ENCODE data around the gene ARHGAP22. TPM values are rescaled to one million over a fixed set of nuclear protein-coding genes. Genes with fewer than 3 reads are reported as not detected.
"Not testable (repeated sequence)": the region's sequence is repeated elsewhere in the genome, so short reads cannot be mapped to it uniquely, and the experiment has no call there.

The ARHGAP22 gene
- total RNA-seq, 2 experiments from 2014 or later = not detected

GRCh38 chr10:48649349-48649944, 44.6 kb upstream of the ARHGAP22 start:
- peaks cover 0 to 3% of the 10 kb centered on the region in 2 experiments for H3K27me3 ChIP-seq (ENCODE audit: control insufficient read depth in 1 of 2, insufficient read depth in 2 of 2, low read length in 2 of 2)
- no peak overlapping the region for H3K4me3 ChIP-seq (ENCODE audit: low read length)
- intact Hi-C loops (cut with DNase I, micrococcal nuclease) = no loop called here
- no peak for DNase-seq
- no peak for ATAC-seq (ENCODE audit: poor library complexity)
- no peak overlapping the region for H3K27ac Mint-ChIP-seq
- CTCF ChIA-PET = no interaction called here
- no peak overlapping the region for H3K27ac ChIP-seq (ENCODE audit: low read depth in 1 of 2, low read length in 2 of 2)
- no peaks in the 10 kb centered on the region for H3K9me3 ChIP-seq (ENCODE audit: control insufficient read depth in 1 of 2, insufficient read depth in 1 of 2, low read length in 2 of 2)
- no peaks in the 10 kb centered on the region for H3K36me3 ChIP-seq (ENCODE audit: insufficient read depth, low read length)
- POLR2A ChIA-PET = interaction anchor here (0.6 kb wide), 1 partner anchor 9 kb away, joined by 4 read pairs; no protein-coding TSS in a partner anchor
- no peaks in the 10 kb centered on the region for H3K4me1 Mint-ChIP-seq (ENCODE audit: low read depth)
- no peaks in the 10 kb centered on the region for H3K36me3 Mint-ChIP-seq (ENCODE audit: low read depth)
- no peak overlapping the region for H3K4me3 Mint-ChIP-seq
- peaks cover 25% of the 10 kb centered on the region for H3K27me3 Mint-ChIP-seq
- H3K9me3 Mint-ChIP-seq = no peaks in the 10 kb centered on the region
- TF ChIP-seq, protein P1, sequence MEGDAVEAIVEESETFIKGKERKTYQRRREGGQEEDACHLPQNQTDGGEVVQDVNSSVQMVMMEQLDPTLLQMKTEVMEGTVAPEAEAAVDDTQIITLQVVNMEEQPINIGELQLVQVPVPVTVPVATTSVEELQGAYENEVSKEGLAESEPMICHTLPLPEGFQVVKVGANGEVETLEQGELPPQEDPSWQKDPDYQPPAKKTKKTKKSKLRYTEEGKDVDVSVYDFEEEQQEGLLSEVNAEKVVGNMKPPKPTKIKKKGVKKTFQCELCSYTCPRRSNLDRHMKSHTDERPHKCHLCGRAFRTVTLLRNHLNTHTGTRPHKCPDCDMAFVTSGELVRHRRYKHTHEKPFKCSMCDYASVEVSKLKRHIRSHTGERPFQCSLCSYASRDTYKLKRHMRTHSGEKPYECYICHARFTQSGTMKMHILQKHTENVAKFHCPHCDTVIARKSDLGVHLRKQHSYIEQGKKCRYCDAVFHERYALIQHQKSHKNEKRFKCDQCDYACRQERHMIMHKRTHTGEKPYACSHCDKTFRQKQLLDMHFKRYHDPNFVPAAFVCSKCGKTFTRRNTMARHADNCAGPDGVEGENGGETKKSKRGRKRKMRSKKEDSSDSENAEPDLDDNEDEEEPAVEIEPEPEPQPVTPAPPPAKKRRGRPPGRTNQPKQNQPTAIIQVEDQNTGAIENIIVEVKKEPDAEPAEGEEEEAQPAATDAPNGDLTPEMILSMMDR (IDR thresholded peaks at IDR 0.05) = no peak
- H3K4me1 ChIP-seq (ENCODE audit: insufficient read depth, low read length) = no peaks in the 10 kb centered on the region

DNA sequence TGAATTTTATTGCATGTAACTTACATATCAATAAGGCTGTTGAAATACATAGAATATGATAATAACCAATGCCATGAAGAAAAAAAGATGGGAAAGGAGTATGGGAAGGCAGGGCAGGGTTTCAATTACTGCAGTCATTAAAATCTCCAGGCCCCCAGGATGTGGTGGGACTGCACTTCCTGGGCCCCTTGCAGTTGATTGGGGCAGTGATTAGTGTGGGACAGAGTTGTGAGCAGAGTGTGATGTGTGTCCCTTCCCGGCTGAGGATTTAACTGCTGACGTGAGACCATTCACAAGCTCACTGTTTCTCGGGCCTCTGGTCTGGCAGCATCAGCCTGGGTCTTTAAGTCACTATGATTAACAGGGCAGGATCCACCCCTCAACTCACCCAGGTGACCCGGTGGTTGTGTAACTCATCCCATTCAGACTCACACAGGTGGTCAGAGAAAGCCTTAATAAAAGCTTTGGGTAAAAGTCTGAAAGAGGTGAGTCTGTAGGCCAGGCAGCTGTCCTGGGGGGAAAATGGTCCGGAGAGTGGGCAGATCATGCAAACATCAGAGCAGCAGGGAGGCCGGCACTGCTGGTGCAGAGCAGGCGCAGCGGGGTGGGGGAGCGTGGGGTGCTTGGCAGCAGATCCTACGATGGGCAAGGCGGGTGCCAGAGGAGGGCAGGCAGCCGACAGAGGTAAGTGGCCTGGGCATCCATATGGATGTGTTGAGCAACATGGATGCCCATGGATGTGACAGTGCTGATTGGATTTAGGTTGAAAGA, 43.5 kb upstream of the ARHGAP22 start:
- no peak overlapping the region for H3K27ac ChIP-seq (ENCODE audit: low read depth in 1 of 2, low read length in 2 of 2)
- Mint-ChIP-seq H3K27me3 (peaks cover 16% of the 10 kb centered on the region), H3K9me3 (no peaks in the 10 kb centered on the region), H3K36me3 (ENCODE audit: low read depth) (no peaks in the 10 kb centered on the region), H3K4me1 (ENCODE audit: low read depth) (no peaks in the 10 kb centered on the region), H3K4me3 (no peak overlapping the region), H3K27ac (no peak overlapping the region)
- intact Hi-C loops (cut with DNase I, micrococcal nuclease) = no loop called here
- DNase-seq = no peak
- no peak overlapping the region for H3K4me3 ChIP-seq (ENCODE audit: low read length)
- no peaks in the 10 kb centered on the region for H3K36me3 ChIP-seq (ENCODE audit: insufficient read depth, low read length)
- no peaks in the 10 kb centered on the region for H3K4me1 ChIP-seq (ENCODE audit: insufficient read depth, low read length)
- POLR2A ChIA-PET = no interaction called here
- ATAC-seq (ENCODE audit: poor library complexity) = no peak
- peaks cover 0 to 4% of the 10 kb centered on the region in 2 experiments for H3K9me3 ChIP-seq (ENCODE audit: control insufficient read depth in 1 of 2, insufficient read depth in 1 of 2, low read length in 2 of 2)
- peaks cover 0 to 3% of the 10 kb centered on the region in 2 experiments for H3K27me3 ChIP-seq (ENCODE audit: control insufficient read depth in 1 of 2, insufficient read depth in 2 of 2, low read length in 2 of 2)
- TF ChIP-seq, protein P1 (IDR thresholded peaks at IDR 0.05) = no peak
- CTCF ChIA-PET = no interaction called here

GRCh38 chr10:48647073-48647472, 42.2 kb upstream of the ARHGAP22 start:
- H3K27ac Mint-ChIP-seq; H3K4me1 Mint-ChIP-seq (ENCODE audit: low read depth); POLR2A ChIA-PET; H3K27ac ChIP-seq (ENCODE audit: low read depth in 1 of 2, low read length in 2 of 2); H3K27me3 Mint-ChIP-seq; intact Hi-C loops (cut with DNase I, micrococcal nuclease); H3K4me3 Mint-ChIP-seq; H3K4me3 ChIP-seq (ENCODE audit: low read length); DNase-seq; CTCF ChIA-PET; H3K9me3 Mint-ChIP-seq; H3K27me3 ChIP-seq (ENCODE audit: control insufficient read depth in 1 of 2, insufficient read depth in 2 of 2, low read length in 2 of 2); H3K9me3 ChIP-seq (ENCODE audit: control insufficient read depth in 1 of 2, insufficient read depth in 1 of 2, low read length in 2 of 2); ATAC-seq (ENCODE audit: poor library complexity); H3K36me3 ChIP-seq (ENCODE audit: insufficient read depth, low read length); H3K36me3 Mint-ChIP-seq (ENCODE audit: low read depth); H3K4me1 ChIP-seq (ENCODE audit: insufficient read depth, low read length): not testable (repeated sequence)
